Body of pancreas (tissue), 4 donors: Measurements from ENCODE around the gene FNTB.

ENCODE experiments used
- CTCF ChIP-seq, 7 experiments: fragments of 450-650 bp in 4 of 7; fragments of 200-600 bp in 3 of 7; sonication (generic) in 3 of 7; IDR thresholded peaks; one replicate each; pipeline ENCODE4 v1.5.1; 2016 to 2019; ENCODE audit warnings: antibody characterized with exemption in 7 of 7
- POLR2A ChIP-seq, 3 donors: fragments of 450-650 bp; IDR thresholded peaks; one replicate each; pipeline ENCODE4 v1.6.1; 2016; ENCODE audit warnings: antibody characterized with exemption in 3 of 3, mild to moderate bottlenecking in 2 of 3

- TF ChIP-seq CTCF (IDR thresholded peaks at IDR 0.05): no peak
- no peak for TF ChIP-seq POLR2A (IDR thresholded peaks at IDR 0.05)
These were observed 120.5 kb downstream of the FNTB start for GRCh38 chr14:65107200-65107599.
